ENCODE data around the gene AFF2.

Gene AFF2

DNA sequence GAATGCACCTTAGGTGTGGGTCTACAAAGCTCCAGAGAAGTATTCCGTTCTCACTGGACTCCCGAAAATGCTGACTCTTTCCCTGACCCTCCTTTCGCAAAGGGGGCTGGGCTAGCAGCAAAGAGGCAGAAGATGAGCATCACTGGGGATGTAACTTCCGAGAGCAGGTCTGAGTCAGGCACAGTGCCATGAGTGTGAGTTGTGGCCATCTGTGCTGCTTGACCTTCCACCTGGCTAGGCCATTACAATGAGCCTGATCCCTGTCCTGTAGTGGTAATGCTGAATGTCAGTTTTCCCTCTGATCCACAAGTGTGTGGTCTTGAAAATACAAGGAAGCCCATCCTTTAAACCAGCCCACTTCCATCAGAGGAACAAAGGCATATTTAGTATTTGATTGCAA lies 479.4 kb downstream of the AFF2 start:
- Histone ChIP-seq H3K36me3 (ENCODE audit: control insufficient read depth, insufficient read depth, low read length) (no peaks in the 10 kb centered on the region), H3K27ac (ENCODE audit: low read length) (no peak overlapping the region), H3K4me3 (ENCODE audit: low read length) (no peak overlapping the region), H3K9me3 (ENCODE audit: control insufficient read depth, insufficient read depth, low read length) (no peaks in the 10 kb centered on the region), H3K4me1 (ENCODE audit: control insufficient read depth, insufficient read depth, low read length) (no peaks in the 10 kb centered on the region), H3K27me3 (ENCODE audit: control insufficient read depth, insufficient read depth, low read length) (no peaks in the 10 kb centered on the region)
- DNase-seq (ENCODE audit: low read depth, low spot score) = no peak
- no CpG with 5 or more reads among the region's 4 CpGs for WGBS (ENCODE audit: insufficient coverage, insufficient read length)

DNA sequence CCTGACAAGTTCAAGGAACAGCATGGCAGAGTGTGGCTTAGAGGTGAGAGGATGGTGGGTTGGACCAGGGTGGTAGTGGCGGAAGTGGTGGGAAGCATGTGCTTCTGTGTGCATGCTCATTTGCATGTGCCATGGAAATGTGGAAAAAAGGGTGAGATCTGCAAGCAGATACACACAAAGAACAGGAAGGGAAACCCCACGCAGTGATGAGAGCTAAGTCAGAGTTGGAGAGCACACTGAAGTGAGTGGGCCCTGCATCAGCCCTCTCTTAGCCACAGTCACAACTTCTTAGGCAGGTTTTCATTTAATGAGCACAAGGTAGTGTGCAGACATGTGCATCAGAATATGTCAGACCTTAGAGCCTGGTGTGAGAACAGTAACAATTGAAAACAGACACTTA lies 483.8 kb downstream of the AFF2 start:
- no peaks in the 10 kb centered on the region for H3K9me3 ChIP-seq (ENCODE audit: control insufficient read depth, insufficient read depth, low read length)
- DNase-seq (ENCODE audit: low read depth, low spot score) = no peak
- no peak overlapping the region for H3K4me3 ChIP-seq (ENCODE audit: low read length)
- WGBS (ENCODE audit: insufficient coverage, insufficient read length) = no CpG with 5 or more reads among the region's 2 CpGs
- H3K27ac ChIP-seq (ENCODE audit: low read length) = no peak overlapping the region
- H3K36me3 ChIP-seq (ENCODE audit: control insufficient read depth, insufficient read depth, low read length) = no peaks in the 10 kb centered on the region
- H3K4me1 ChIP-seq (ENCODE audit: control insufficient read depth, insufficient read depth, low read length) = no peaks in the 10 kb centered on the region
- no peaks in the 10 kb centered on the region for H3K27me3 ChIP-seq (ENCODE audit: control insufficient read depth, insufficient read depth, low read length)

DNA sequence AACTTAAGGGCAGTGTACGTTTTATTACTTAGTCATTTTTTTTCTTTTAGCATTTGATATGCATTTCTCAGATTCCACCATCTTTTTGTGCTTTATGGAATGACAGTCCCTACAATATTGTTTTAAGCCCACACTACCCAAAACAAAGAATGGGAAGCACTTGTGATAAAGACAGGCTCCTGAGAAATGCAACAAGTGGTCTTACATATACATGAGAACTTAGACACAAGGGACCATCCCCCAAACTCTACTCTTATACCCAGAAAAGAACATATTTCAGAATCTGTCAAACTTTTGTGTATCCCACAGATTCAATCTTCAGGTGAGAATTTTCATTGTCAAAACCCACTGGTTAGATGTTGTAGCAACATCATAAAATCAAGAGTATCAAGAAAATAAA lies 491.1 kb downstream of the AFF2 start:
- no peaks in the 10 kb centered on the region for H3K36me3 ChIP-seq (ENCODE audit: control insufficient read depth, insufficient read depth, low read length)
- no peaks in the 10 kb centered on the region for H3K9me3 ChIP-seq (ENCODE audit: control insufficient read depth, insufficient read depth, low read length)
- no peak for DNase-seq (ENCODE audit: low read depth, low spot score)
- H3K27ac ChIP-seq (ENCODE audit: low read length) = no peak overlapping the region
- WGBS (ENCODE audit: insufficient coverage, insufficient read length) = no CpG with 5 or more reads among the region's 1 CpG
- H3K4me3 ChIP-seq (ENCODE audit: low read length) = no peak overlapping the region
- no peaks in the 10 kb centered on the region for H3K27me3 ChIP-seq (ENCODE audit: control insufficient read depth, insufficient read depth, low read length)
- no peaks in the 10 kb centered on the region for H3K4me1 ChIP-seq (ENCODE audit: control insufficient read depth, insufficient read depth, low read length)

DNA sequence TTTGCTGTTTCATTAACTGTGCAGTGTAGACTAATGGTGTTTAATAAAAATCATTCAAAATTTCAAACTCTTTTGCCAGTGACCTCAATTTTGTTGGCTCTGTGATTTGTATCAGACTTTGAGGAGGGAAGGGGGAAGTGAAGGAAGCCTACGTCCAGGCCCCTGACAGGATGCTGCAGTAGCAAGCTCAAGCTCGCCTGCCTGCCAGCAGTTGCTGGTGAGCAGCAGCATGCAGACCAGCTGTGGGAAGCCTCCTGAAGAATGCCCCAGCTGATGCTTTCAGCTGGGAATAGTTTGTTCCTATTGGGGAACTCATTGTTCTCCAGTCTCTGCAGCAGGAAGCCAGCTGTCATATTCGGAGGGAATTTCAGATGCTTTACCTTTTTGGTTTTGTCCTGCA lies 495.2 kb downstream of the AFF2 start:
- Histone ChIP-seq H3K27ac (ENCODE audit: low read length) (no peak overlapping the region), H3K4me3 (ENCODE audit: low read length) (no peak overlapping the region), H3K36me3 (ENCODE audit: control insufficient read depth, insufficient read depth, low read length) (no peaks in the 10 kb centered on the region), H3K9me3 (ENCODE audit: control insufficient read depth, insufficient read depth, low read length) (no peaks in the 10 kb centered on the region), H3K4me1 (ENCODE audit: control insufficient read depth, insufficient read depth, low read length) (no peaks in the 10 kb centered on the region), H3K27me3 (ENCODE audit: control insufficient read depth, insufficient read depth, low read length) (no peaks in the 10 kb centered on the region)
- DNase-seq (ENCODE audit: low read depth, low spot score) = no peak
- no CpG with 5 or more reads among the region's 3 CpGs for WGBS (ENCODE audit: insufficient coverage, insufficient read length)

DNA sequence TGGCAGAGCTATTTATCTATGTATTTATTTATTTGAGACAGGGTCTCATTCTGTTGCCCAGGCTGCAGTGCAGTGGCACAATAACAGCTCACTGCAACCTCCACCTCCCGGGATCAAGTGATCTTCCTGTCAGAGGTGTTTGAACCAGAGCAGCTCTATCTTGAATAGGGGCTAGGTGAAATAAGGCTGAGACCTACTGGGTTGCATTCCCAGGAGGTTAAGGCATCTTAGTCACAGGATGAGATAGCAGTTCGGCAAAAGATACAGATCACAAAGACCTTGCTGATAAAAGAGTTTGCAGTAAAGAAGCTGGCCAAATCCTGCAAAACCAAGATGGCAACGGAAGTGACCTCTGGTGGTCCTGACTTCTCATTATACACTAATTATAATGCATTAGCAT lies 501.9 kb downstream of the AFF2 start:
- Histone ChIP-seq H3K36me3 (ENCODE audit: control insufficient read depth, insufficient read depth, low read length) (no peaks in the 10 kb centered on the region), H3K27ac (ENCODE audit: low read length) (no peak overlapping the region), H3K4me1 (ENCODE audit: control insufficient read depth, insufficient read depth, low read length) (no peaks in the 10 kb centered on the region), H3K27me3 (ENCODE audit: control insufficient read depth, insufficient read depth, low read length) (no peaks in the 10 kb centered on the region), H3K9me3 (ENCODE audit: control insufficient read depth, insufficient read depth, low read length) (no peaks in the 10 kb centered on the region), H3K4me3 (ENCODE audit: low read length) (no peak overlapping the region)
- no peak for DNase-seq (ENCODE audit: low read depth, low spot score)
- no CpG with 5 or more reads among the region's 3 CpGs for WGBS (ENCODE audit: insufficient coverage, insufficient read length)

DNA sequence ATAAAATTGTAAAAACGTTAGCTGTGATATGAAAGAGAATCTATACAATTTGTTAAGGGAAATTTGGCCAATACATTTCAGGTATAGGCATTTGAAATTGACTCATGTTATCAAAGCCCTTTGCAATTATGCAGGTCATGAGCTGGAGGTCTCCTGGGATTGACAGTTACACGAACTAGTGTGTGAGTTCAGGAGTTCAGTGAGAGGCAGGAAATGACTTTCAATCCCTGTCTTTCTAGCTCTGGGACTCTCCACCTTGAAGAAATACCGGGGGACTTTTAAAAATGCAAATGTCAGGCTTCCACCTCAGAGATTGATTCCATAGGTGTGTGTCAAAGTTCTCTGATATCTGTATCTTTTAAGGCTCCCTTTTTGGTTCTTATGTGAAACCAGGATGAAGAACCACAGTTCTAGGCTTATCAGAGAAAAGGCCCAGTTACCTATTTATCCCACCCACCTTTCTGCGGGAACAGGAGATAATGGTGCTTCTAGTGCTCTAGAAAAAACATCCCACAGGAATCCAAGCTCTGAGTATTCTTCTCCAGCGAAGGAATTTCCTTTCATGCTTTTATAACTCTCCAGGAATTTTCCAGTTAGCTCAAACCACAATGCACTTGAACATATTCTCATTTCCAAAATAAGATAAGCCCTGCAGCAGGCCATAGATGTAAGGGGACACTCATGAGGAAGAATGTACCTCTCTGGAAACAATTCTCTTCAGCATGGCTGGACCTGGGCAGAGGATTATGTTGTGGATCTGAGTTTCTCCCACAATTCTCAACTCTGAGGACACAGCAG lies 503.6 kb downstream of the AFF2 start:
- Histone ChIP-seq H3K4me1 (ENCODE audit: control insufficient read depth, insufficient read depth, low read length) (no peaks in the 10 kb centered on the region), H3K9me3 (ENCODE audit: control insufficient read depth, insufficient read depth, low read length) (no peaks in the 10 kb centered on the region), H3K4me3 (ENCODE audit: low read length) (no peak overlapping the region), H3K27me3 (ENCODE audit: control insufficient read depth, insufficient read depth, low read length) (no peaks in the 10 kb centered on the region), H3K36me3 (ENCODE audit: control insufficient read depth, insufficient read depth, low read length) (no peaks in the 10 kb centered on the region), H3K27ac (ENCODE audit: low read length) (no peak overlapping the region)
- WGBS (ENCODE audit: insufficient coverage, insufficient read length) = no CpG with 5 or more reads among the region's 5 CpGs
- no peak for DNase-seq (ENCODE audit: low read depth, low spot score)

DNA sequence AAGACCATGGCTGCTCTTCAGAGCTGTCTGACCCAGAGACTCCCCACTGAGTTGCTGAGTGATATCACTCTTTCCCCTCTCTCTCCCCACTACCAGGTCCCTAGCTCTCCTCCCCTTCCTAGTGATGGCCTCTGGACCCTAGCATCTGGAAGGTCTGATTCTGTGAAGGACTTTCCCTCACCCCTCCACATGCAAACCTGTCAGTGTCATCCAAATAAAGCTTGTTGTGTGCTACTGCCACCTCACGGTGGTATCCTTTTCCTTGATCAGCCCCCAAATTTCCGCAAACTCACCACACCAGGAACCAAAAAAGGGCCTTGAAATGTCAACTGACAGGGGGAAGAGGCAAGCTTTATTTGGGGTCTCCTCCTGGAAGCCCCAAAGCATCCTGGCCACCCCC lies 504.5 kb downstream of the AFF2 start:
- no peaks in the 10 kb centered on the region for H3K9me3 ChIP-seq (ENCODE audit: control insufficient read depth, insufficient read depth, low read length)
- H3K4me3 ChIP-seq (ENCODE audit: low read length) = no peak overlapping the region
- no CpG with 5 or more reads among the region's 2 CpGs for WGBS (ENCODE audit: insufficient coverage, insufficient read length)
- no peaks in the 10 kb centered on the region for H3K36me3 ChIP-seq (ENCODE audit: control insufficient read depth, insufficient read depth, low read length)
- DNase-seq (ENCODE audit: low read depth, low spot score) = no peak
- no peak overlapping the region for H3K27ac ChIP-seq (ENCODE audit: low read length)
- no peaks in the 10 kb centered on the region for H3K4me1 ChIP-seq (ENCODE audit: control insufficient read depth, insufficient read depth, low read length)
- H3K27me3 ChIP-seq (ENCODE audit: control insufficient read depth, insufficient read depth, low read length) = no peaks in the 10 kb centered on the region

DNA sequence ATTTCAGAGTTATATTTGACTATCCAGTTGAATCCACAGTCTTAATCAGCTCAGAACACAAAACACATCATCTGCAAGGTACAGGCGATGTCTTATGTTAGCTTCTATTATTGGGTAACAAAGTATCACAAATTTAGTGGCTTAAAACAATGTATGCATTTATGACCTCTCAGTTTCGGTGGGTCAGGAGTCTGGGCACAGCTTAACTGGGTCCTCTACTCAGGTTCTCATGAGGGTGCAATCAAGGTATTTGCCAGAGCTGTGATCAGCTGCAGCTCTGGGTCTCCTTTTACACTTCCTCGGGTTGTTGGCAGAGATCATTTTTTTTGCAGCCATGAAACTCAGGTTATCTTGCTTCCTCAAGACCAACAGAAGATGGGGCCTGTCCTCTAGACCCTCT lies 505.8 kb downstream of the AFF2 start:
- Histone ChIP-seq H3K4me3 (ENCODE audit: low read length) (no peak overlapping the region), H3K4me1 (ENCODE audit: control insufficient read depth, insufficient read depth, low read length) (no peaks in the 10 kb centered on the region), H3K9me3 (ENCODE audit: control insufficient read depth, insufficient read depth, low read length) (no peaks in the 10 kb centered on the region), H3K27me3 (ENCODE audit: control insufficient read depth, insufficient read depth, low read length) (no peaks in the 10 kb centered on the region), H3K36me3 (ENCODE audit: control insufficient read depth, insufficient read depth, low read length) (no peaks in the 10 kb centered on the region), H3K27ac (ENCODE audit: low read length) (no peak overlapping the region)
- DNase-seq (ENCODE audit: low read depth, low spot score) = no peak
- WGBS (ENCODE audit: insufficient coverage, insufficient read length) = no CpG with 5 or more reads among the region's 3 CpGs

DNA sequence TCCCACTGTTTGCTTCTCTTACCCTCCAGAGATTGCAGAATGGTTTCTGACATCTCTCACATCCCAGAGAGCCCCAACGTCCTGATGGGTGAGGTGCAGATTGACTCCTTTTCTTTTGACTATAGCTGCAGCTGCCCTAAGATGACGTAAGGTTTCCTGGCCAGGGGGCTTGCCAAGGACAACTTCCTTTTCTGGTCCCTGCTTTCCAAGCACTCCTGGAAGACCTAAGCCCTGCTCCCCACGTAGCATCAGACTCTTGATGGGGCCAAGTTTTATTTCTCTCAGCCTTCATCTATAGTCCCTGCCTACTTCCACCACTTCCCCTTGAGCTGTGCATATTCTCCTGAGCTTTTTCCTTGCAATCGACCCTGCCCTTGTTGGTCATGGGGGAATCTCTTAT lies 507.0 kb downstream of the AFF2 start:
- DNase-seq (ENCODE audit: low read depth, low spot score) = no peak
- Histone ChIP-seq H3K27me3 (ENCODE audit: control insufficient read depth, insufficient read depth, low read length) (no peaks in the 10 kb centered on the region), H3K9me3 (ENCODE audit: control insufficient read depth, insufficient read depth, low read length) (no peaks in the 10 kb centered on the region), H3K36me3 (ENCODE audit: control insufficient read depth, insufficient read depth, low read length) (no peaks in the 10 kb centered on the region), H3K4me3 (ENCODE audit: low read length) (no peak overlapping the region), H3K4me1 (ENCODE audit: control insufficient read depth, insufficient read depth, low read length) (no peaks in the 10 kb centered on the region), H3K27ac (ENCODE audit: low read length) (no peak overlapping the region)
- no CpG with 5 or more reads among the region's 4 CpGs for WGBS (ENCODE audit: insufficient coverage, insufficient read length)

DNA sequence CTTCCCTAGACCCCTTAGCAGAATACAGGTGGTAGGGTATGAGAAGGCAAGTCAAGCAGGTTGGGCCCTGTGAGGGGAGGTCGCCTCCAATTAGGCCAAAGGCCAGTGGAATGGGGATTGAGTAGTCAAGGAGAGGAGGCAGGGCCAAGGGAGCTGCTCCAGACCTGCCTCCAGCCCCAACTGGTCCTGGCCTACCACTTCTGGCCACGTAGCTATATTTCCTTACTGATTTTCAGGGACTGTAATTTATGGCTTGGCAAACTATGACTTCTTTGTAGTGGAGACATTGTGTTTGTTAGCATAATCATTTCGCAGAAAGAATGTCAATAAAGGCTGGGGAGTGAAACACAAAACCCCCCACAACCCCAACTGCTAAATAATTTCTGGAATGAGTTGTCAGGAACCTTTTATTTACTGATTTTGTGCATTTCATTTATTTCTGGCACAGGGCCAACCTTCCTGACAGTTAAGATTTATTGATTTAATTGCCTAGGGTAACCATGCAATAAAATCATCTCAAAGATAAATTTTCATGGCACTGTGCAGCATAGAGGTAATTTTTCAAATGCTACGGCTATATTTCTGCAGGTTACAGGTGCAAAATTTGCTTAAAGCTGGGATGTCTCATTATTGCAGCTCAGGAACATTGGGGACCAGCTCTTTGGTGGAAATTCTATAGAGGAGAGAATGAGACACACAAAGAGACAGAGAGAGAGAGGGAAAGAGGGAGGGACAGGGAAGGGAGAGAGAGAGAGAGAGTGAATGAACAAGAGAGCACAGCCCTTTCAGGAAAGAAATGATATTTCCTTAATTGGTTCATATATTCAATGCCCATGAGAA lies 509.8 kb downstream of the AFF2 start:
- no CpG with 5 or more reads among the region's 4 CpGs for WGBS (ENCODE audit: insufficient coverage, insufficient read length)
- H3K27ac ChIP-seq (ENCODE audit: low read length) = no peak overlapping the region
- H3K4me3 ChIP-seq (ENCODE audit: low read length) = no peak overlapping the region
- H3K9me3 ChIP-seq (ENCODE audit: control insufficient read depth, insufficient read depth, low read length) = no peaks in the 10 kb centered on the region
- no peaks in the 10 kb centered on the region for H3K4me1 ChIP-seq (ENCODE audit: control insufficient read depth, insufficient read depth, low read length)
- no peaks in the 10 kb centered on the region for H3K27me3 ChIP-seq (ENCODE audit: control insufficient read depth, insufficient read depth, low read length)
- no peak for DNase-seq (ENCODE audit: low read depth, low spot score)
- H3K36me3 ChIP-seq (ENCODE audit: control insufficient read depth, insufficient read depth, low read length) = no peaks in the 10 kb centered on the region
